Measurements from ENCODE around the gene TRAF3. TPM values are rescaled to one million over a fixed set of nuclear protein-coding genes. Genes with fewer than 3 reads are reported as not detected.

Gene TRAF3
- total RNA-seq, 6 experiments from 2014 or later = 19.9 to 28.8 (median 22.6) TPM

DNA sequence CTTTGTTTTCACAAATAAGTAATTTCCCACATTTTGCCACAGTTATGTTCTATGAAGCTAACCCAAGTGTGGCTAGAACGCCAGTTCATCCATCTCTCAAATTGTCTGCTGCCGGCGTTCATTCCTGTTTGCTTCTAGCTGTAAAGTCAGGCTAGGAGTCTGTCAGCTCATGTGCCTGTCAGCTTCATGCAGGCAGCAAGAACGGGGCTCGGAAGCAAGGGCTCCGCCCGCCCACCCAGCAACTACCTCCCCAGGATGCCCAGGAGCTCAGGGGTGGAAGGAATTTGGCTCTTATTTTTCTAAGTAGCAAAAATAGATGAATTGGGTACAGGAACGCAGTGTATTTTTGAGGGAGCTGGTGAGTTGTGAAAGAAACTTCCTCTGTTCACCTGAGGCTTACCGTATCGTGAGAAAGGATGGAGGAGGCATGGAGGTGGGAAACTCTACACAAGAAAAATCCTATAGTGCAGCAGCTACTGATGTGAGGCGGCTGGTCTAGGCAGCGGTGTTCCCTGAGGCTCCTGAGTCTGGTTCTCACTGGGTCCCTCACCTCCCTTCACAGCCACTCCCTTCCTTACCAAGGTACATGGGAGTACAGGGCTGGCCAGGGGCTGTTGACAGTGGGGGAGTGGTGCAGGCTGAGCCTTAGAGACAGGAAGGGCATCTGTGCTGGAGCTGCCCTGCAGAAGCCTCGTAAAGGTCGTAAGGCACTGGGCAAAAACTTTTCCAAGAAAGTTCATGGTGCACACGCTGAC lies 90.8 kb downstream of the TRAF3 start:
- no peaks in the 10 kb centered on the region; the same call in 1 of the 2 replicates for H3K27me3 Mint-ChIP-seq (ENCODE audit: insufficient read depth)
- H3K27ac Mint-ChIP-seq = no peak overlapping the region
- TF ChIP-seq, protein P1, sequence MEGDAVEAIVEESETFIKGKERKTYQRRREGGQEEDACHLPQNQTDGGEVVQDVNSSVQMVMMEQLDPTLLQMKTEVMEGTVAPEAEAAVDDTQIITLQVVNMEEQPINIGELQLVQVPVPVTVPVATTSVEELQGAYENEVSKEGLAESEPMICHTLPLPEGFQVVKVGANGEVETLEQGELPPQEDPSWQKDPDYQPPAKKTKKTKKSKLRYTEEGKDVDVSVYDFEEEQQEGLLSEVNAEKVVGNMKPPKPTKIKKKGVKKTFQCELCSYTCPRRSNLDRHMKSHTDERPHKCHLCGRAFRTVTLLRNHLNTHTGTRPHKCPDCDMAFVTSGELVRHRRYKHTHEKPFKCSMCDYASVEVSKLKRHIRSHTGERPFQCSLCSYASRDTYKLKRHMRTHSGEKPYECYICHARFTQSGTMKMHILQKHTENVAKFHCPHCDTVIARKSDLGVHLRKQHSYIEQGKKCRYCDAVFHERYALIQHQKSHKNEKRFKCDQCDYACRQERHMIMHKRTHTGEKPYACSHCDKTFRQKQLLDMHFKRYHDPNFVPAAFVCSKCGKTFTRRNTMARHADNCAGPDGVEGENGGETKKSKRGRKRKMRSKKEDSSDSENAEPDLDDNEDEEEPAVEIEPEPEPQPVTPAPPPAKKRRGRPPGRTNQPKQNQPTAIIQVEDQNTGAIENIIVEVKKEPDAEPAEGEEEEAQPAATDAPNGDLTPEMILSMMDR (IDR thresholded peaks at IDR 0.05) = no peak
- no peak for DNase-seq
- H3K36me3 Mint-ChIP-seq (ENCODE audit: low read depth) = peaks cover 6% of the 10 kb centered on the region; the same call in 1 of the 2 replicates
- H3K4me1 Mint-ChIP-seq (ENCODE audit: low read depth) = no peaks in the 10 kb centered on the region
- H3K4me3 Mint-ChIP-seq = no peak overlapping the region
- H3K9me3 Mint-ChIP-seq = no peaks in the 10 kb centered on the region

DNA sequence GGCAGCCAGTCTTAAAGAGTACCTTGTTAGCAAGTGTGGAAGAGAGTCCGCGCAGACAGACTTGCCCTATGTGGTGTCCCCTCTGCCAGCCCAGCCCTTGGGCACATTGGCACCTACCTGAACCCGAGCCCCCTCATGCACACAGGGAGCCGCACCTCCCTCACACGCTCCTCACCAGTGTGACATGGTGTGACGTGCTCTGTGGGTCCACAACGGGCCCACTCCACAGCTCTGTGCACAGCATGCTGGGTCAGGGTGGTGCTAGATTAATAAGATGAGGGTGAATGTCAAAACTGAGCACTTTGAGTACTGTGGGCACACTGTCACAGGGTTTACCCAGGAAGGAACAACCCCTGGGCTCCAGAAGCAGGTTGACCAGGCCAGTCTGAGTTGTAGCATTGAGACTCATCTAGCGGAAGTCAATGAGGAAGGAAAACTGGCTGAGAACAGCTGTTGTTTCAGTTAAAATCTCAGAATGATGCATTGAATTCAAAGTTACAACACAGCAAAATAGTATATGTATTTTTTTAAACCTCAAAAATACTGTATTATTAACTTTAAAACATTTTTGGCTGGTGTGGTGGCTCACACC lies 91.8 kb downstream of the TRAF3 start:
- Mint-ChIP-seq H3K36me3 (ENCODE audit: low read depth) (peaks cover 6% of the 10 kb centered on the region; the same call in 1 of the 2 replicates), H3K27me3 (ENCODE audit: insufficient read depth) (no peaks in the 10 kb centered on the region; the same call in 1 of the 2 replicates), H3K9me3 (no peaks in the 10 kb centered on the region), H3K4me3 (no peak overlapping the region), H3K4me1 (ENCODE audit: low read depth) (no peaks in the 10 kb centered on the region), H3K27ac (no peak overlapping the region)
- DNase-seq = no peak
- TF ChIP-seq, protein P1 (IDR thresholded peaks at IDR 0.05) = no peak

DNA sequence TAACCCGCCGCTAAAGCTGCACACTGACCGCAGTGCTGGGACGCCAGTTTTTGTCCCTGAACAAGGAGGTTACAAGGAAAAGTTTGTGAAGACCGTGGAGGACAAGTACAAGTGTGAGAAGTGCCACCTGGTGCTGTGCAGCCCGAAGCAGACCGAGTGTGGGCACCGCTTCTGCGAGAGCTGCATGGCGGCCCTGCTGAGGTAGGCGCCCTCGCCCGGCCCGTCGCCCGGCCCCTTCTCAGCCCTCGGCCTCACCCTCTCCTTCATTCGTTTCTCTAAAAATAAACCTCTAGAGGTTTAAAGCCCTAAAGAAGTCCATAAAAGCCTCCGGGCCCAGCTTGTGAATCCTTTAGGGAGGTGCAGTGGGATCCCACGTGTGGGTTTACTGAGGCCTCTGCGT lies 93.0 kb downstream of the TRAF3 start:
- Mint-ChIP-seq H3K4me3 (no peak overlapping the region), H3K36me3 (ENCODE audit: low read depth) (peaks cover 10% of the 10 kb centered on the region), H3K4me1 (ENCODE audit: low read depth) (no peaks in the 10 kb centered on the region), H3K9me3 (no peaks in the 10 kb centered on the region), H3K27ac (no peak overlapping the region), H3K27me3 (ENCODE audit: insufficient read depth) (no peaks in the 10 kb centered on the region; the same call in 1 of the 2 replicates)
- TF ChIP-seq, protein P1 (IDR thresholded peaks at IDR 0.05) = no peak
- DNase-seq = no peak

DNA sequence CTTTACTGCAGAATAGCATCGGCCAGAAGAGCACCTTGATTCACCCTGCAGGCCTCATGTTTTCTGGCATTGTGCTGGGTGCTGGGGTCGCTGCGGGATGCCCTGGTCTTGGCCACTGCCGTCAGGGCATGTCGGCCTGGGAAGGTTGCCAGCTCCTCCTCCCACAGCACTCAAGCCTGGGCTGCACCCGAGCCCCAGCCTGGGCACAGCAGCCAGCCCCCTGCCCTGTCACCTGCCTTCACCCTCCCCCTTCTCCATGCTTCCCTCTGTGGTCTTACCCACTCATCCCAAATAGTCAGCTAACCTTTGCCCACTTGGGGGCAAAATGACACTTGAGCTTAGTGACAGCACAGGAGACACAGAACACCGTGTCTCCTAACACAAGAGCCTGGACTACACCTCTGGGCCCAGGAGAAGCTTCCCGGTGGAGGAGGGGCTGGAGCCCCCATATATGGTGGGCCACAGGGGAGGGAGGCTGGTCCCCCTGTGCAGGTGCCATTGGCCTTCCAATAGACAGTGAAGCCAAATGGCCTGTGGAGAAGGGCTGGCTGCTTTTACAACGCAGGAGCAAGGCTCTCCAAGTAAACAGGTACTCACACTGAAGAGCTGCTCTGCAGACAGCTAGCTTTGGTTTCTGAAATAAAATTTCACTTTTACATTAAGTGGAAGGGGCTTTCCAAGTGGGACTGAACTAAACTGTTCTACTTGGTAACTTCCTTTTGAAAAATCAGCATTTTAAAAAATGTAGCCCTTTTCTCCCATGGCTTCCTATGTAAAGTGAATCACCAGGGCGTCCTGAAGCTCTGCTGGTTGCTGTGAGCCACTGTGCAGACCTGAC lies 94.0 kb downstream of the TRAF3 start:
- Mint-ChIP-seq H3K4me3 (no peak overlapping the region), H3K36me3 (ENCODE audit: low read depth) (peaks cover 16% of the 10 kb centered on the region), H3K27me3 (ENCODE audit: insufficient read depth) (no peaks in the 10 kb centered on the region; the same call in 1 of the 2 replicates), H3K9me3 (no peaks in the 10 kb centered on the region), H3K4me1 (ENCODE audit: low read depth) (no peaks in the 10 kb centered on the region), H3K27ac (no peak overlapping the region)
- TF ChIP-seq, protein P1 (IDR thresholded peaks at IDR 0.05) = no peak
- no peak for DNase-seq

DNA sequence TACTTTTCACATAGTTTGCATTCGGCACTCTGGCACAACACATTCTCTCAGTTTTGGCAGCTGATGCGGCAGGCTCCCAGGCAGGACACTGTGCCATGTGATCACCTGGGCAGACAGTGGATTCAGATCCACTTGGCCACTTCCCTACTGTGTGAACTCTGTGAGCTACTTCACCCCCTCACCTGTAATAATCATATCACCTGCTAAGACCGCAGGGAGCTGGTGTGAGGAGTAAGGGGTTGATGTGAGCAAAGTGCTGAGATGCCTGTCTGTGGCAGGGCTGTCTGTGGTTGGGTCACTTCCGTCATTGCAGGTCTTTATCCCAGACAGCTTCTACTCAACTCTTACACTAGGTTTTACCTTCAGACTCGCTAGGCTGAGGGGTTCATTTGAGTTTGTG lies 94.8 kb downstream of the TRAF3 start:
- H3K4me3 Mint-ChIP-seq = no peak overlapping the region
- H3K4me1 Mint-ChIP-seq (ENCODE audit: low read depth) = no peaks in the 10 kb centered on the region
- TF ChIP-seq, protein P1 (IDR thresholded peaks at IDR 0.05) = no peak
- no peak overlapping the region for H3K27ac Mint-ChIP-seq
- H3K36me3 Mint-ChIP-seq (ENCODE audit: low read depth) = peaks cover 16% of the 10 kb centered on the region
- H3K27me3 Mint-ChIP-seq (ENCODE audit: insufficient read depth) = no peaks in the 10 kb centered on the region; the same call in 1 of the 2 replicates
- no peaks in the 10 kb centered on the region for H3K9me3 Mint-ChIP-seq
- no peak for DNase-seq
